VCaP (cell line): ENCODE measurements around the gene LAMB4.

Source experiments
- H3K27ac ChIP-seq: fragments of 450-650 bp; 2 replicates; pipeline ENCODE4 v1.5.1; 2017
- CTCF ChIP-seq: fragments of 450-650 bp; conservative IDR thresholded peaks from 2 replicates; pipeline ENCODE4 v1.5.1; 2017; ENCODE audit warnings: mild to moderate bottlenecking, moderate library complexity

LAMB4 gene

GRCh38 chr7:108059526-108059925 lies 70.6 kb downstream of the LAMB4 start:
- no peak for TF ChIP-seq CTCF
- no peak overlapping the region for H3K27ac ChIP-seq

GRCh38 chr7:108057951-108058481 lies 72.1 kb downstream of the LAMB4 start:
- no peak overlapping the region for H3K27ac ChIP-seq
- no peak for TF ChIP-seq CTCF

GRCh38 chr7:108055611-108056021 lies 74.5 kb downstream of the LAMB4 start:
- no peak for TF ChIP-seq CTCF
- no peak overlapping the region for H3K27ac ChIP-seq

GRCh38 chr7:108054537-108054936 lies 75.6 kb downstream of the LAMB4 start:
- no peak for TF ChIP-seq CTCF

GRCh38 chr7:108053250-108053649 lies 76.9 kb downstream of the LAMB4 start:
- H3K27ac ChIP-seq: no peak overlapping the region
- no peak for TF ChIP-seq CTCF

More at GRCh38 chr7:108054537-108054936, 75.6 kb downstream of the LAMB4 start:
- H3K27ac ChIP-seq: no peak overlapping the region

GRCh38 chr7:108051454-108051853 lies 78.7 kb downstream of the LAMB4 start:
- H3K27ac ChIP-seq: no peak overlapping the region
- no peak for TF ChIP-seq CTCF

- H3K27ac ChIP-seq: no peak overlapping the region
- TF ChIP-seq CTCF: no peak
Measured at GRCh38 chr7:108049962-108050361, 80.2 kb downstream of the LAMB4 start.

- no peak for TF ChIP-seq CTCF
- H3K27ac ChIP-seq: no peak overlapping the region
Measured at GRCh38 chr7:108048422-108048821, 81.7 kb downstream of the LAMB4 start.
